ENCODE data around the gene SERPINA5.
"Not testable (repeated sequence)": the region's sequence is repeated elsewhere in the genome, so short reads cannot be mapped to it uniquely, and the experiment has no call there.

SERPINA5 gene

DNA sequence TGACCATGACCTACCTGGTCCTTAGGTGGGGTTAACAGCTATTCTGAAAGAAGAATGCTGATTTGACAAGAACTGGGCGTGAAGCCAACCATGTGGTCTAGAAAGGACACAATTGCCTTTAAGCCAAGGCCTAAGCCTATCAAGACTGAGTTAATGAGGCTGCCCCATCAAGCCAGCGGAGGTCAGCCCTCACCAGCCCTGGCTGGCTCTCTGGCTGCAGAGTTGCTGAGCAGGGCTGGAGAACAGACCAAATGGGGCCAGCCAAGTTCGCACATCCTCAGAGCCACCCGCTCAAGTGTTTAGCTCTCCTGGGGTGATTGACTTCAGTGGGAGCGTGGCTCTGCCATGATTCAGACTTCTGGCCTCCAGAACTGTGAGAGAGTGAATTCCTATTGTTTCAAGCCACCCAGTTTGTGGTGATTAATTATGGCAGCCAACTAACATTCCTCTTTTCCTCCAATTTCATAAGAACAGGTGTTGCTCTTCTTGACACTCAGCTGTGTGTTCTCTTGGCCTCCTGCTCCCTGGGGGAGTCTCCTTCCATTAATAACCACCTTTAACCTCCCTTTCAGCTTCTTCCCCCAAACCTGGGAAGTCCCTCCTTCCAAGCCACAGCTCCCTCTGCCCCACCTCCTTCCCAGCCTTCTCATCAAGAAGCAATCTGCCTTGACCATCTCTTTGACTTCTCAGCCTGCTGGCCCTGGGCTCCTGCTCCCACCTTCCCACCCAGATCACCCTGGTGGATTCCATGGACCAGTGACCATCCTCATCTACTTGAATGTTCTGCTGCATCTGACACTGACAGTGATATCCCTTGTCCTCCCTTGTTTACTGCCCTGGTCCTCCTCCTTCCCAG, 5.3 kb upstream of the SERPINA5 start:
- no peak for DNase-seq

DNA sequence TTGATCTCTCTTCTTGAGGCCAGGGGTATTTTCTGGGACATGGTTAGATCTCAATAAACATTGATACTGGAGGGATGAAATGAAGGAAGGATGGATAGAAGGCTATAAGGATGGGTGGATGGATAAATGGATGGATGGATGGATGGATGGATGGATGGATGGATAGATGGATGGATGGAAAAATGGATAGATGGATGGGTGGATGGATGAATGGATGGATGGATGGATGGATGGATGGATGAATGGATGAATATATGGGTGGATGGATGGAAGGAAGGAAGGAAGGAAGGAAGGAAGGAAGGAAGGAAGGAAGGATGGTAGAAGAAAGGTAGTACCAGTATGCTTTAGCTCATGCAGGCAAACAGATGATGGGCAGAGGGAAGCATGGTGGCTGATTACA, 3.8 kb upstream of the SERPINA5 start:
- DNase-seq = not testable (repeated sequence)

DNA sequence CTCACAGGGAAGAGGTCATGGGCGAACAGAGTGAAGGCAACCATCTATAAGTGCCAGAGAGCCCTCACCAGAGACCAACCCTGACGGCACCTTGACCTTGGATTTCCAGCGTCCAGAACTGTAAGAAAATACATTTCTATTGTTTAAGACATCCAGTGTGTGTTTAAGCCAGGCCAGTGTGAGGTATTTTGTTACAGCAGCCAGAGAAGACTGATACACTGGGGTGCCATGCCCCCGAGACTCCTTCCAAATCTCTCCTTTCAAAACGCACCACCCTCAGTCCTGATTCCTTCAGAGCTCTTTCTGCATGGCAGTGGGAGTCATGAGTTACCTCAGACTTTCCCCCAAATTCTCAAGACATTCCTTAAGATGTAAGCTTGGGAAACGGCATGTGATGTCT, 2.5 kb upstream of the SERPINA5 start:
- DNase-seq = no peak

DNA sequence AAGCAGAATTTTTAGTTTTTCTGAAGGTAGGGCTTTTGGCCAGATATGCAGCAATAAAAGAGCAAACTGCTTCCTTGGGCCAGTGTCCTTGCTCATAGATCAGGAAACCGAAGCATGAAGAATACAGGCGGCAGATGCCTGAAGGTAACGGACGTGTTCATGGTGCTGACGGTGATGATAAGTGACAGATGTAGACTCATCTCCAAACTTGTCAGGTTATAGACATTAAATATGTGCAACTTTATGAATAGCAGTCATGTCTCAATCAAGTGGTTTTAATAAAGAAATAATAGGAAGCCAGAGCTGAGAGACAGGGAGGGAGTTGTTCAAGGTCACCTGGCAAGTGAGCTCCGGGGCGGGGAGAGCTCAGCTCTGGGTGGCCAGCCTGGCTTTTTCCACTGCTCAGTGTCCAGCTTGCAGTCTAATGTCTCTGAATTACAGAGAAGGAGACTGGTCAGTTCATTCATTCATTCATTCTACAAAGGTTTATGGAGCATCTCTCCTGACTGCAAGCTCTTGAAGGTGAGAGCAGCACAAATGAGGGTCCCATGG, 1.0 kb downstream of the SERPINA5 start:
- DNase-seq = no peak

DNA sequence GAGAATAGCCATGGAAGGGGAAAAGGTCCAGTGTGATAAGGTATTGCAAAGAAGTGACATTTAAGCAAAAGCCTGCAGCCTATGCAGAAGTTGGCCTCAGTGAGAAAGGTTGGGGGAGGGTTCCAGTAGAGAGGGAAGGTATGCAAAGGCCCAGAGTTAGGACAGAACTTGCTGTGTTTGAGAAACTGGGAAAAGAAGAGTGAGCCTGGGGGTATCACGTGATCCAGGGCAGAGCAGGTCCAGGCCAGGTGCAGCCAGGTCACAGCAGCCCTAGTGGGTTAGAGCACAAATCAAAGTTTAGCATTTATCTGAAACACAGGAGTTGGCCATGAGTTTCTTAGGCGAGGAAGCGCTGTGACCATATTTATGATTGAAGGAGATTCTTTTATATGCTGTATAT, 1.6 kb downstream of the SERPINA5 start:
- no peak for DNase-seq

DNA sequence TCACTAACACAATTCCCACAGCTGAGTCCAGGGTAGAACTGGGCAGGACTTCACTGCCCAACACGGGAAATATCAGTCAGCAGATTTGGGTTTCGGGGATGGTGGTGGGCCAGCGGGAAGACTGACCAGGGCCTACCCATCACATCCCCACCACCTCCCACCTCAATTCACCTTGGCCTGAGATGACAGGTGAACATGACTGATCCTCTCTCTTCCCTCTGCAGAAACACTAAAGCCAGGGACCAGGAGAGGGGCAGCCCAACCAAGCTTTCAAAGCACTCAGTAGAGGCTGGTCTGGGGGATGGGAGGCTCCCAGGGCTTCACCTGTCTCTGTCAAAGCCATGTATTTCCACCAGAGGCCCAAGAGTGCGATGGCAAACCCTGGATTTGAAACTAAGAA, 2.3 kb downstream of the SERPINA5 start:
- DNase-seq = no peak

DNA sequence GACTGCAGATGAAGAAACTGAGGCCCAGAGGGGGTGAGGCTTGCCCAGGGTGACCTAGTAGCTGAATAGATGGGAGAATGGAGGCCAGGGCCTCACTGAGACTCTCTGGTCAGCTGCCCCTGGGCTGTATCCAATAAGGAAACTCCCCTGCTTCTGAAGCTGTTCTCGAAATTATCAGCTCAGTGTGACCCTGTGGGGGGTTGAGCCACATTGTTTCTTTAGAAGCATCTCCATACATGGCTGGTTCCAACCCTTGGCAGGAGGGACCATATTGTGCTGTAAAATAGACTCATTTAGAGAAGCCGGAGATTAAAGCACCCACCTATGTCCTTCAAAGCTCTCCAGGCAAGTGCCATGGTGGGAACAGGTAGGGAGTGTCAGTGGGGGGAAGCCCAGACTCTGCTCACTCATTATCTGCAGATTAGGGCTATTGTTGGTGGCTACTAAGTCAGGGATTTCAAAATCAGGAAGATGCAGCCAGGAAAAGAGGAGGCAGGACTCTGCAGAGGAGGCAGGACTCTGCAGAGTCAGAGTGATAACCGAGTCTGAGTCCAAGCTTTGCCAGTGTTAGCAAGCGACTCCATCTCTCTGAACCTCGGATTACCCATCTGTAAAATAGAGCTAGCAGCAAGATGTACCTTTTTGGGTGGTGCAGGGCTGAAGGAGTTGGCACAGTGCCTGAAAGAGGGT, 3.5 kb downstream of the SERPINA5 start:
- DNase-seq = no peak

DNA sequence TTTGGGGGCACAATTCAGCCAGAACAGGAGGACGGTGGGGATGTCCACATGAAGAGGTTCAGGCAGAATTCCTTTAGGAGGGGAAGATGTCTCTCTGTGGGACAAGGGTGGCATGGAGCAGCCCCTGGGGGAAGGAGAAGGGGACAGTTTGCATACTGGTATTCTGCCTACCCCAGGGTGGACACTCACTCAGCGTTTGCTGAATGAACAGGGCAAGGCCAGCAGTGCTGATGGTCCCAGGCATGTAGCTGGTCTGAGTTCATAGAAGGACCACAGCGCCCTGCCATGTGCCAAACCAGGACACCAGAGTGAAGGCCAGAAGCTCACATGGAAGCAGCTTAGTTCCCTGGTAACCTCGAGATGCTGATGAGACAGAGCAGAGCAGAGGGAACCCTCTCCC, 5.4 kb downstream of the SERPINA5 start:
- no peak for DNase-seq

DNA sequence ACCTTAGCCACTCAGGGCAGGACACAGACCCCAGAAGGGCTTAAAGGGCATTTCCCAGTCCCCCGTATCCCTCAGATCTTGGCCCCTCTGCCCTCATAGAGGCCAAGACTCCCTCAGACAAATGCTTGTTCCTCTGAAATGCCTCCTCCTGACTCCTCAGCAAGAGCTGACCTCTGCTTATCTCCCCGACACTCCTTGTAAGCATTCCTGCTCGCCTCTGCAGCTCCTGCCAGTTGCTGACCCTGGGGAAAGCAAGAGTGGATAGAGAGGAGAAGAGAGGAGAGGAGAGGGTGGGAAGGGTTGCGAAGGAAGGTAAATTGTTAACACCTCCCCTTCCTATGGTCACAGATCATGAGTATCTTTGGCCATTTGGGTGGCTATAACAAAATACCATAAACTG, 7.1 kb downstream of the SERPINA5 start:
- no peak for DNase-seq

DNA sequence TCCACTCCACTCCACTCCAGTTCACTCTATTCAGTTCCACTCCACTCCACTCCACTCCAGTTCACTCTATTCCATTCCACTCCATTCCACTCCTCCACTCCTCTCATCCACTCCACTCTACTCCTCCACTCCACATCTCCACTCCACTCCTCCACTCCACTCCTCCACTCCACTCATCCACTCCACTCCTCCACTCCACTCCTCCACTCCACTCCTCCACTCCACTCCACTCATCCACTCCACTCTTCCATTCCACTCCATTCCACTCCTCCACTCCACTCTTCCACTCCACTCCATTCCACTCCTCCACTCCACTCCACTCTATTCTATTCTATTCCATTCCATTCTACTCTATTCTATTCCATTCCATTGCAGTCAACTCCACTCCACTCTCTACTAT, 9.8 kb downstream of the SERPINA5 start:
- DNase-seq = no peak

DNA sequence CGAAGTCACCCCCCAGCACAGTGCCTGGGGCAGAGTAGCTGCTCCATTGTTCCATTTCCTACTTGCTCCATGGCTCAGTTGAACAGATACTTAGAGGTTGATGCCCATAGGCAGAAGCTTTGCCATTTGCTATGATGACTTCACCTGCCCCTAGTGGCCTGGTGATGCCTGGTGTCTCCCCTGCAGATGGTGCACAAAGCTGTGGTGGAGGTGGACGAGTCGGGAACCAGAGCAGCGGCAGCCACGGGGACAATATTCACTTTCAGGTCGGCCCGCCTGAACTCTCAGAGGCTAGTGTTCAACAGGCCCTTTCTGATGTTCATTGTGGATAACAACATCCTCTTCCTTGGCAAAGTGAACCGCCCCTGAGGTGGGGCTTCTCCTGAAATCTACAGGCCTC, 10.6 kb downstream of the SERPINA5 start:
- DNase-seq = no peak

DNA sequence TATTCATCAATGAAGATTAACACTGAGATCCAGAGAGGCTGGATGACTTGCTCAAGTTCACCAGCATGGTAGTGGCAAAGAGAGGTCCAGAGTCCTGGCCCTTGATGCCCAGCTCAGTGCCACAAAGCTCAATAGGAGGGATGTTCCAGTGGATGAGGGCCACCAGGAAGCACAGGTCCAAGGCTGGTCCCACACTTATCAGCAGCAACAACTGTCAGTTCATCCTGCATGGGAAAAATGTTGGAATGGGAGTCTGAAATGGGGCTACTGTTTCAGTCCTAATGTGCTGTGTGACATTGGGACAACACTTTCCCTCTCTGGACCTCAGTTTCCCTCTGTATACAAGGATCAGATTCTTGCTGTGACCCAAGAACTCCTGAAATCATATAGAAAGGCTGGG, 11.2 kb downstream of the SERPINA5 start:
- DNase-seq = no peak

DNA sequence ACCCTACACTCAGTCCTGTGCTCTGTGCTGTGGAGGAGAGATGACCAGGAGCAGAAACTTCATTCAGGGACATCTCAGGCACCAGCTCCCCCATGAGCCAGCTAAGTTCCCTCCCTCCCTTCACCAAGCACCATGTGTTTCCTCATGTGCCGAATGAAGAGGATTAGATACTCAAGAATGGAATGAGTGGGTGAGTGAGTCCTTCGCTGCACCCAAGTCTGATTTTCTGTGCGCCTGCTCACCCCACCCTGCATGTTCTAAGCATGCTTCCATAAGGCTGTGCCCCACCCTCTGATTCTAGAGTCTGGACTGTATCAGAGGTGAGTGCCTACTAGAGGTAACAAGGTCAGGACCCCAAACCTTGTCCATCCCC, 12.1 kb downstream of the SERPINA5 start:
- DNase-seq = no peak

DNA sequence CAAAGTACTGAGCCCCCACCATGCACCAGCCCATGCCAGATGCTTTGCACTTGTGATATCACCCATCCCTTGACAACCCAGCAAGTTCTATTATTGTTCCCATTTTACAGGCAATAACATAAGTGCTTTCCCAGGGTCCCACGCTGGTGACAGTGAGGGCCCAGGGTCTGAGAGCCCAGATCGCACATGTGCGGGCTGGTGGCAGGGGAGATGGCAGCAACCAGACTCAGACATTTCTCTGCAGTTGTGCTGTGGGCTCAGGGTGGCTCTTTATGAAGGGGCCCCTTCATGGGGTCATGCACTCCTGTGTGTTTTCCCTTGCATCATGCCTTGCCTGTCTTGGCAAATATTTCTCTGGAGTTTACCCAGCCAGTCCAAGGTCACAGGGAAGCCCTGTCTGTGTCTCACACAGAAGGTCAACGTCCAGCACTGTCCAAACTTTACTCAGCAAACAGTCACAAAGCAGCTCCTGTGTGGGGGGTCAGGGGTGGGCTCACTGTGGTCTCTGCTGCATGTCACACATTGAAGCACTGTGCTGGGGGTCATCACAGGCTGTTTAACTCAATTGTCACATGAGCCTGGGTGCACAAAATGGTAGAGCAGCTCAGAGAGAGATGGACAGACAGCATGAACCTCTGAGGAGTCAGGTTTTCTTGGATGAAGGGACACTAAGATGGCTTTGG, 12.7 kb downstream of the SERPINA5 start:
- no peak for DNase-seq

DNA sequence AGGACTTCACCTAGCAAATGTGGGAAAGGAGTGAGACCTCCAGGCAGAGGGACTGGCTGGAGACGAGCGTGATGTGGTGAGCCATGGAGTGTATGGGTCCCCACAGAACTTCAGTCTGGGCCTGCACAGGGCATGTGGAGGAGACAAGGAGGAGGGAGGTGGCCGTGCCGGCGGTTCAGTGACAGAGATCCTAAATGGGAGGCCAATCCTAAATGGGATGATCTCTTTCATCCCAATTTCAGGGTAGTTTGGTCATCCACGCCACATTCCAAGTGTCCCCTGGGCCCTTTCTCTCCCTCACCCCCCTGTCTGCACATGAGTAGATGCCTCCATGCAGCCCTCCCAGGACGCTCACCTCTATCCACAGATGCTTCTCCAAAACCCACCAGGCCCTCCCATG, 13.2 kb downstream of the SERPINA5 start:
- DNase-seq = no peak

DNA sequence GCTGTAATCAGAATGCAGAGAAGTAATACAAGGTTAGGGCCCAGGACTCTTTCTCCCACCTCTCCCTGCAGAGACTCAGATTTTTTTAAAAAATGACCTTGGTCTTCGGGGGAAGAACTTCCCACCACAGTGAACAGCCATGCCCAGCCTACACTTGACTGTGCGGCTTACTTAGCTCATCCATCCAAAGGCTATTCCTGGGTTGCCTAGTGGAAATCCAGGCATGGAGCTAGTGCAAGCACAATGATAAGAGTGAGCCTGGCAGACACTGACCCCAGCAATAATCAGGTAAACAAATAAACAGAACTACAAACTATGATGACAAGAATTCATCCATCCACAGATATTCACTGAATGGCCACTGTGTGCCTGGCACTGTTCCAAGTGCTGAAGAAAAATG, 14.7 kb downstream of the SERPINA5 start:
- no peak for DNase-seq

DNA sequence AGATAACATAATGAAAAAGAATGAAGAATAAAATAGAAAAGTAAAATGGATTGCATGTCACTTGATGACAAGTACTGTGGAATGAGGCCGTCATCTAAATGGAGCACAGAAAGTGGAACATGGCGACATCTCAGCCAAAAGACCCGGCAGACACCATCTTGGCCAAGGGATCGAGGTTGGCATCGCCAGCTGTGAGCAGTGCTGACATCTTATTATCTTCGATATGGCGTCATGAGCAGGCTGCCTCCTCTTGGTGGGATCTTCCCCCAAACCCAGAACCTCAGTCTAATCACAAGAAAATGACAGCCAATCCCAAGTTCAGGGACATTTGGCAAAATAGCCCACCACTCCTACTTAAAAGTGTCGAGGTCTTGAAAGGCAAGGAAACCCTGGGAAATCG, 15.1 kb downstream of the SERPINA5 start:
- no peak for DNase-seq

DNA sequence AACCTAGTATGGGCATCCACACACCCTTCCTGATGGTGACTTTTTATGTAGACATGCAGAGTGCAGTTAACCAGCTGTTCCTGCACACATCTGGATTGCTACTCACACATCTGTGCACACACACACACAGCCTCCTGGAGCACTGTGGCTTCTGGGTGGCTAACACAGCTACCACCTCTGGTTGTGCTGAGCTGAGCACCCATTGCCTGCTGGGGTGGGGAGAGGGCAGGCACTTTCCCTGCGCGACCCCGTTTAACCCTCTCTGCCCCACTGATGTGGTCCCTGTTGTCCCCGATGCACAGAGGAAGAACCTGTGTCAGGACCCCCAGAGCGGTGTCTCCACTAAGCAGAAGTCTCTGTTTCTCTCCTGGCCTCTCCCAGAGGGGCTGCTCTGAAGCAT, 16.6 kb downstream of the SERPINA5 start:
- DNase-seq = no peak

DNA sequence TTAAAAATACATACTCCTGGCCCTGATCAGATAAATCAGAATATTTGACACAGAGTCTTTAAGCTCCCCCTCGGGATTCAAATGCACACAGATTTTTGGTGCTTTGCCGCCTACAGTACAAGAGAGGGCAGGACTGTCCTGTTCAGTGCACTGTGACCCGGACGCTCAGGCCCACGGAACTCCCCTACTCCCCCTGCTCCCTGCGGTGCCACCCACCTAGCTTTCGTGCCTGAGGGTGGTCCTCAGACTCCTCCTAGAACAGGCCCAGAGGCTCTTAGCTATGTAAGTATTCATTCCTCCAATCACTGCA, 17.2 kb downstream of the SERPINA5 start:
- DNase-seq = no peak

DNA sequence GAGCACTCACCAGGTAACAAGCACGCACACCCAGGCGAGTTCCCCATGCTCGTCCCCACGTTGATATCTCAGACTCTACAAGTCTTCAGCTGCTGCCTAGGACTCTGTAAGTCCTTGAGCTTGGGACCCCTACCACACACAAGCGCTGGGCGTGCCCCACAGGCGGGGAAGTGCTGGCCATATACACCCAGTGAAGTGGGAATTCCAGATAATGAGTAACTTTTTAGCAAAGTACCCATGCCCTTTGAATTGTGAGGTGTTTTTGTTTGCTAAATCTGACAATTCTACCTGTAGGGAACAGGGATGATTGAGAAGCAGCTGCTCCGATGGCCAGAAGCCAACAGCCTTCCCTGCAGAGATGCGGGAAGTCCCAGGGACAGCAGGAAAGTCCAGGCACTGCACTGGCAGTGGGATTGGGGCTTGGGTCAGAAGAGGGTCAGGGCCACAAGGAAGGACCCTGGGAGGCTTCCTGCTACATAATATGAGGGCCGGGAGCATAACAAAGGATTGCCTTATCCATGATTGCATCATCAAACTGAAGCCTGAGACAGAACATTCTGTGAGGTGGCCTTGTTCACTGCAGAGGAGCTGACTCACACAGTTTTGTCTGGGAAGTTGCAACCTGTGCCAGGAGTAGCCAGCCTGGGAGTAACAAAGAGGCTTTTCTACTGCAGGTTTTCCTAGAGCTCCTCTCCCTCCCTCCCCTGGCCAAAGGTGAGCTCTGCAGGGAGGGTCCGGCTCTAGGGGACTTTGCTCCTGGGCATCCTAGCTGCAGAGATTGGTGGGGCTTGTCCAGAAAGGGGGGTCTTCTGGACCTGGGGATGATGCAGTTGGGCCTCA, 17.8 kb downstream of the SERPINA5 start:
- DNase-seq = no peak

DNA sequence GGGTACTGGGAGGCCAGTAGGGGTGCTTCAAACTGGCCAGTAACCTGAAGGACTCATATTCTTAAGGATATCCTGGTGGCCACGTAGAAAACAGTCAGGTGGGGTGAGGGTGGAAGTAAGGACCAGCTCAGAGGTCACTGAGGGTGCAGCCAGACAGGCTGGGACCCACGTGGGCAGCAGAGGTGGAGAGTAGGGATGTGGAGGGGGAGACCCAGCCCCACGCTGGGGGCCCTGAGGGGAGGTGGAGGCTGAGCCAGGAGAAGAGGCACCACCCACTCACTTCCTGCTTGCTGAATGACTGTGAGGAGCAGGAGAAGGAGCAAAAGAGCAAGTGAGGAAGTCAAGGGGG, 18.4 kb downstream of the SERPINA5 start:
- no peak for DNase-seq

DNA sequence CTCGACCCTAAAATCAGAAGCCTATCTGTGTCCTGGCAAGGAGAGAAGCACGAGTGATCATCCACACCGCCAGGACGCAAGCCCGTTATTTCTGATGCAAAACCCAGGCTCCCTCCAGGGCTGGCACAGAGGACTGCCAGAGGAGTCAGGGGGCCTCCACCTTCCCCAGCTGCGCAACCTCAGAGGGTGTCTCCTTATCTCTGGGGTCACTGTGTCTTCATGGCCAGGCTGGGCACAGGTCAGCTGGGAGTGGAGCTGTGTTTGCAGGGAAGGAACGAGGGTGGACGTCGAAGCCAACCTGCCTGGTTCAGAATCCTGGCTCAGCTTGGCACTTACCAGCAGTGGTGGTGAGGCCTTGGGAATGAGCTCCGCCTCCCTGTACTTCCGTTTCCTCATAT, 18.9 kb downstream of the SERPINA5 start:
- DNase-seq = no peak

DNA sequence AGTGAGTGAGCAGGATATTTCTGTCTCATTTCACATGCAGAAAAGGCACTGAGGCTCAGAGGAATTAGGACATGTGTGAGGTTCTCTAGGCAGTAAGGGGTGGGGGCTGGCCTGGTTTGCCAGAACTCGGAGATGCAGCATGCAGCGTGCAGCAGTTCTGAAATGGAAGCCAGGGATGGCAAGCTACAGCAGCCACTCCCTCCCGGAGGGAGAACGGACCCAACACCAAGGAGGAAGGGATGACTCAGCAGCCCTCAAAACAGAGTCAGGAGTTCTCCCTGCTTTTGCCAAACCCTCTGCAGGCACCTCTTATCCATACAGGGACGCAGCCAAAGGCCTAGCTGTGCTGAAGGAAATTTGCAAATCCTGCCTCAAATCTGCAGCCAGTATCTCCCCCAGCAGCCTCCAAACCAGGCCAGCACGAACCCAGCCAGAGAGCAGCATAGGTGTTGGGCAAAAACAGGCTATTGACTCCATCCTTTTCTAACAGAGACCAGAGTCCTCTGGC, 20.7 kb downstream of the SERPINA5 start:
- DNase-seq = no peak

All from NCI-H446 (cell line).